Esophagus muscularis mucosa (tissue), 4 donors: ENCODE measurements around the gene QPRT. TPM values are rescaled to one million over a fixed set of nuclear protein-coding genes. Genes with fewer than 3 reads are reported as not detected.

Source experiments
- DNase-seq: peaks from one replicate; pipeline ENCODE4 v3.0.0-alpha.2; 2017; ENCODE audit errors: extremely low spot score
- H3K27ac ChIP-seq, 4 donors: fragments of 200-600 bp; sonication (generic); replicated peaks in 1 of 4; 1 replicate in 3 of 4; 2 replicates in 1 of 4; pipeline ENCODE4 v1.5.1; 2016 to 2019; ENCODE audit warnings: mild to moderate bottlenecking in 1 of 4
- H3K27me3 ChIP-seq, 4 donors: fragments of 200-600 bp; sonication (generic); one replicate each; pipeline versions ENCODE4 v1.5.1 to v1.6.0; 2016 to 2019
- H3K36me3 ChIP-seq, 4 donors: fragments of 200-600 bp; sonication (generic); one replicate each; pipeline ENCODE4 v1.5.1; 2016 to 2019
- H3K4me1 ChIP-seq, 4 donors: fragments of 200-600 bp; sonication (generic); one replicate each; pipeline ENCODE4 v1.5.1; 2016 to 2019
- H3K4me3 ChIP-seq, 4 donors: fragments of 200-600 bp; sonication (generic); 1 replicate in 2 of 4; 2 replicates in 2 of 4; pipeline ENCODE4 v1.5.1; 2016 to 2019; ENCODE audit warnings: mild to moderate bottlenecking in 4 of 4, moderate library complexity in 1 of 4
- H3K9me3 ChIP-seq, 4 donors: fragments of 200-600 bp; sonication (generic); 1 replicate in 3 of 4; 2 replicates in 1 of 4; pipeline ENCODE4 v1.5.1; 2016 to 2019
- EP300 ChIP-seq: sonication (generic); formaldehyde crosslinking; IDR thresholded peaks from one replicate; pipeline ENCODE4 v1.6.1; 2017; ENCODE audit warnings: antibody characterized with exemption
- POLR2A ChIP-seq: fragments of 450-650 bp; IDR thresholded peaks from one replicate; pipeline ENCODE4 v1.6.1; 2017; ENCODE audit warnings: antibody characterized with exemption, moderate library complexity, mild to moderate bottlenecking, low read depth
- POLR2AphosphoS5 ChIP-seq, 2 donors: sonication (generic); formaldehyde crosslinking; IDR thresholded peaks; one replicate each; pipeline ENCODE4 v1.6.1; 2017; ENCODE audit warnings: antibody characterized with exemption in 2 of 2
- WGBS: methylation state at CpG from one replicate; pipeline ENCODE4 v1.1.5; 2018; 5-methylcytosine and 5-hydroxymethylcytosine counted together
- intact Hi-C: fragments of 100-400 bp; cut with DNase I; formaldehyde crosslinking; loops from one replicate; pipeline ENCODE4 v1.15.1; 2023
- total RNA-seq, 4 donors: library from RNA; depleted of rRNA; stranded (reverse); fragments of >200 nt; gene quantifications; one replicate each; pipeline versions ENCODE4 v1.1.0 to v1.2.1, GENCODE V29; 2016
- TF ChIP-seq, protein P1 (sequence below), 3 experiments: fragments of 200-600 bp in 2 of 3; fragments of 450-650 bp in 1 of 3; sonication (generic) in 2 of 3; IDR thresholded peaks; one replicate each; pipeline ENCODE4 v1.5.1; 2017 to 2019; ENCODE audit warnings: antibody characterized with exemption in 3 of 3, mild to moderate bottlenecking in 2 of 3, moderate library complexity in 1 of 3

QPRT gene
- total RNA-seq, 4 donors from 2014 or later: 1.7 to 5.1 (median 2.7) TPM

GRCh38 chr16:29667755-29668154 lies 11.2 kb upstream of the QPRT start:
- no peak overlapping the region for H3K4me3 ChIP-seq
- intact Hi-C loops: no loop called here
- TF ChIP-seq, protein P1, sequence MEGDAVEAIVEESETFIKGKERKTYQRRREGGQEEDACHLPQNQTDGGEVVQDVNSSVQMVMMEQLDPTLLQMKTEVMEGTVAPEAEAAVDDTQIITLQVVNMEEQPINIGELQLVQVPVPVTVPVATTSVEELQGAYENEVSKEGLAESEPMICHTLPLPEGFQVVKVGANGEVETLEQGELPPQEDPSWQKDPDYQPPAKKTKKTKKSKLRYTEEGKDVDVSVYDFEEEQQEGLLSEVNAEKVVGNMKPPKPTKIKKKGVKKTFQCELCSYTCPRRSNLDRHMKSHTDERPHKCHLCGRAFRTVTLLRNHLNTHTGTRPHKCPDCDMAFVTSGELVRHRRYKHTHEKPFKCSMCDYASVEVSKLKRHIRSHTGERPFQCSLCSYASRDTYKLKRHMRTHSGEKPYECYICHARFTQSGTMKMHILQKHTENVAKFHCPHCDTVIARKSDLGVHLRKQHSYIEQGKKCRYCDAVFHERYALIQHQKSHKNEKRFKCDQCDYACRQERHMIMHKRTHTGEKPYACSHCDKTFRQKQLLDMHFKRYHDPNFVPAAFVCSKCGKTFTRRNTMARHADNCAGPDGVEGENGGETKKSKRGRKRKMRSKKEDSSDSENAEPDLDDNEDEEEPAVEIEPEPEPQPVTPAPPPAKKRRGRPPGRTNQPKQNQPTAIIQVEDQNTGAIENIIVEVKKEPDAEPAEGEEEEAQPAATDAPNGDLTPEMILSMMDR (IDR thresholded peaks at IDR 0.05): no peak
- TF ChIP-seq POLR2AphosphoS5 (IDR thresholded peaks at IDR 0.05) (no peak), POLR2A (no peak), EP300 (no peak)
- WGBS: 97% methylated on average over 12 of the region's 12 CpGs
- H3K4me1 ChIP-seq: peaks cover 0 to 15% (median 12%) of the 10 kb centered on the region in 4 donors
- DNase-seq: no peak
- H3K27me3 ChIP-seq: peaks cover 0 to 23% (median 0%) of the 10 kb centered on the region in 4 donors
- no peak overlapping the region for H3K27ac ChIP-seq
- H3K36me3 ChIP-seq: no peaks in the 10 kb centered on the region
- H3K9me3 ChIP-seq: no peaks in the 10 kb centered on the region

GRCh38 chr16:29668267-29668666 lies 10.7 kb upstream of the QPRT start:
- no peak overlapping the region for H3K4me3 ChIP-seq
- H3K27ac ChIP-seq: no peak overlapping the region
- no peaks in the 10 kb centered on the region for H3K36me3 ChIP-seq
- TF ChIP-seq EP300: no peak
- no peak for TF ChIP-seq POLR2AphosphoS5 (IDR thresholded peaks at IDR 0.05)
- no peak for TF ChIP-seq POLR2A
- TF ChIP-seq, protein P1 (IDR thresholded peaks at IDR 0.05): no peak
- peaks cover 0 to 15% (median 12%) of the 10 kb centered on the region in 4 donors for H3K4me1 ChIP-seq
- no peak for DNase-seq
- 94% methylated on average over 3 of the region's 3 CpGs for WGBS
- H3K27me3 ChIP-seq: peaks cover 0 to 20% (median 0%) of the 10 kb centered on the region in 4 donors
- H3K9me3 ChIP-seq: no peaks in the 10 kb centered on the region
- intact Hi-C loops: no loop called here

DNA sequence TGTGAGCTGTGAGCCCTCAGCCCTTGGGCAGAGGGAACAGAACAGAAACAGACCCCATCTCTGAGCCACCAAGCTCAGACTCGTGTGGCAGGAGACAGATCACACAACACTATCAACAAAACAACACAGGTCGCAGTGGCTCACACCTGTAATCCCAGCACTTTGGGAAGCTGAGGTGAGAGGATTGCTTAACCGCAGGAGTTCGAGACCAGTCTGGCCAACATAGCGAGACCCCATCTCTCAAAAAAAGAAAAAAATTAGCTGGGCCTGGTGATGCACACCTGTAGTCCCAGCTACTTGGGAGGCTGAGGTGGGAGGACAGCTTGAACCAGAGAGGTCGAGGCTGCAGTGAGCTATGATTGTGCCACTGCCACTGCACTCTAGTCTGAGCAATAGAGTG lies 5.5 kb upstream of the QPRT start:
- H3K36me3 ChIP-seq: no peaks in the 10 kb centered on the region
- intact Hi-C loops: no loop called here
- TF ChIP-seq, protein P1 (IDR thresholded peaks at IDR 0.05): no peak
- TF ChIP-seq POLR2AphosphoS5 (IDR thresholded peaks at IDR 0.05) (no peak), POLR2A (no peak), EP300 (no peak)
- WGBS: 94% methylated on average over 6 of the region's 6 CpGs
- no peaks in the 10 kb centered on the region for H3K27me3 ChIP-seq
- peaks cover 0 to 11% (median 9%) of the 10 kb centered on the region in 4 donors for H3K4me1 ChIP-seq
- no peak overlapping the region for H3K4me3 ChIP-seq
- no peaks in the 10 kb centered on the region for H3K9me3 ChIP-seq
- no peak overlapping the region for H3K27ac ChIP-seq
- no peak for DNase-seq

GRCh38 chr16:29674188-29674587 lies 4.8 kb upstream of the QPRT start:
- Histone ChIP-seq H3K27ac (no peak overlapping the region), H3K4me1 (peaks cover 0 to 18% (median 13%) of the 10 kb centered on the region in 4 donors), H3K4me3 (no peak overlapping the region), H3K27me3 (no peaks in the 10 kb centered on the region), H3K36me3 (no peaks in the 10 kb centered on the region), H3K9me3 (no peaks in the 10 kb centered on the region)
- intact Hi-C loops: no loop called here
- 17% methylated on average over 13 of the region's 13 CpGs for WGBS
- DNase-seq: no peak
- TF ChIP-seq, protein P1 (IDR thresholded peaks at IDR 0.05): no peak
- TF ChIP-seq POLR2AphosphoS5 (IDR thresholded peaks at IDR 0.05): no peak
- TF ChIP-seq EP300: no peak
- no peak for TF ChIP-seq POLR2A
